H1 (cell line): ENCODE measurements around the gene BRD4. TPM values are rescaled to one million over a fixed set of nuclear protein-coding genes. Genes with fewer than 3 reads are reported as not detected.

Source experiments
- CTCF ChIA-PET: fragments of 300-600 bp; sonication (Branson Sonifier 250); formaldehyde crosslinking; loops from one replicate; lab custom pipeline; 2021; ENCODE audit not compliant: partially characterized antibody; lab: Charles Lee
- POLR2A ChIA-PET: fragments of 300-600 bp; sonication (Branson Sonifier 250); formaldehyde crosslinking; loops from one replicate; lab custom pipeline; 2021; ENCODE audit warnings: inconsistent platforms; ENCODE audit not compliant: partially characterized antibody; lab: Charles Lee
- DNase-seq, 2 experiments: peaks; one replicate each; pipeline versions ENCODE4 v3.0.0 to v3.0.0-alpha.2; 2010 to 2022; ENCODE audit warnings: low spot score in 2 of 2, low read depth in 1 of 2, mixed read lengths in 1 of 2
- FAIRE-seq: peaks from 2 replicates; lab custom pipeline; 2011; peaks lifted over from hg19 to GRCh38; lab: Jason Lieb, UNC
- H2AFZ ChIP-seq: 2 replicates; pipeline ENCODE4 v1.8.1; 2012; ENCODE audit warnings: low read length, inconsistent platforms
- H2AK5ac ChIP-seq: 2 replicates; pipeline ENCODE4 v1.6.1; 2013; ENCODE audit warnings: low read depth, low read length
- H2BK120ac ChIP-seq: replicated peaks from 2 replicates; pipeline ENCODE3; 2013; ENCODE audit warnings: low read depth, low read length, inconsistent platforms
- H2BK12ac ChIP-seq: 2 replicates; pipeline ENCODE4 v1.6.1; 2013; ENCODE audit warnings: low read depth, low read length
- H2BK15ac ChIP-seq: 2 replicates; pipeline ENCODE4 v1.6.1; 2013; ENCODE audit warnings: low read length
- H2BK20ac ChIP-seq: 2 replicates; pipeline ENCODE4 v1.6.1; 2013; ENCODE audit warnings: low read length
- H2BK5ac ChIP-seq: 2 replicates; pipeline ENCODE4 v1.6.1; 2013; ENCODE audit warnings: low read depth, low read length
- H3K14ac ChIP-seq: 2 replicates; pipeline ENCODE4 v1.6.1; 2013; ENCODE audit warnings: inconsistent platforms; ENCODE audit not compliant: insufficient read length
- H3K18ac ChIP-seq: 2 replicates; pipeline ENCODE4 v1.6.1; 2013; ENCODE audit warnings: low read length; ENCODE audit errors: extremely low read depth
- H3K23ac ChIP-seq: 2 replicates; pipeline ENCODE4 v1.6.1; 2013; ENCODE audit warnings: inconsistent platforms; ENCODE audit not compliant: insufficient read length
- H3K23me2 ChIP-seq: 2 replicates; pipeline ENCODE4 v1.6.1; 2013; ENCODE audit warnings: low read depth, low read length
- H3K27ac ChIP-seq: 2 replicates; pipeline ENCODE4 v1.6.1; 2011; ENCODE audit warnings: low read depth, low read length, inconsistent platforms
- H3K27me3 ChIP-seq, 4 experiments: replicated peaks in 1 of 4; 1 replicate in 1 of 4; 2 replicates in 3 of 4; pipeline versions ENCODE4 v1.6.1 to v1.8.1; 2011 to 2013; ENCODE audit warnings: low read length in 3 of 4, mild to moderate bottlenecking in 3 of 4, inconsistent platforms in 2 of 4, mixed read lengths in 2 of 4, moderate library complexity in 1 of 4; ENCODE audit not compliant: control insufficient read depth in 3 of 4, insufficient read depth in 3 of 4; ENCODE audit errors: extremely low read depth in 1 of 4
- H3K36me3 ChIP-seq, 4 experiments: 2 replicates each; pipeline versions ENCODE4 v1.6.1 to v1.8.1; 2011 to 2013; ENCODE audit warnings: mild to moderate bottlenecking in 4 of 4, low read length in 3 of 4, moderate library complexity in 2 of 4, control low read depth in 1 of 4, inconsistent platforms in 1 of 4; ENCODE audit not compliant: insufficient read depth in 4 of 4, control insufficient read depth in 2 of 4
- H3K4ac ChIP-seq: replicated peaks from 2 replicates; pipeline ENCODE3; 2013; ENCODE audit warnings: low read length, low read depth, mixed read lengths, inconsistent platforms; ENCODE audit not compliant: insufficient read length
- H3K4me1 ChIP-seq, 4 experiments: replicated peaks in 1 of 4; 1 replicate in 1 of 4; 2 replicates in 3 of 4; pipeline versions ENCODE4 v1.6.1 to v1.8.1; 2011 to 2013; ENCODE audit warnings: low read length in 3 of 4, inconsistent platforms in 2 of 4, mixed read lengths in 1 of 4; ENCODE audit not compliant: insufficient read depth in 4 of 4, control insufficient read depth in 3 of 4
- H3K4me2 ChIP-seq, 2 experiments: 2 replicates each; pipeline versions ENCODE4 v1.6.1 to v1.8.1; 2011 to 2013; ENCODE audit warnings: low read depth in 2 of 2, low read length in 2 of 2, control low read depth in 1 of 2, inconsistent platforms in 1 of 2, mild to moderate bottlenecking in 1 of 2; ENCODE audit not compliant: insufficient read depth in 1 of 2
- H3K4me3 ChIP-seq, 4 experiments: fragments of 200-600, 300-600 bp in 1 of 4; sonication (generic), shearing (Covaris generic), sonication (Bioruptor Twin) in 1 of 4; 2 replicates each; pipeline versions ENCODE4 v1.5.1 to v1.8.1; 2011 to 2016; ENCODE audit warnings: low read length in 4 of 4, low read depth in 3 of 4, control low read depth in 2 of 4, inconsistent platforms in 2 of 4, mild to moderate bottlenecking in 2 of 4, mixed read lengths in 1 of 4, moderate library complexity in 1 of 4; ENCODE audit not compliant: insufficient read depth in 2 of 4; ENCODE audit errors: extremely low read depth in 1 of 4
- H3K56ac ChIP-seq: replicated peaks from 2 replicates; pipeline ENCODE3; 2013; ENCODE audit warnings: low read depth, mild to moderate bottlenecking, mixed read lengths, low read length, inconsistent platforms; ENCODE audit not compliant: insufficient read length
- H3K79me1 ChIP-seq: 2 replicates; pipeline ENCODE4 v1.6.1; 2013; ENCODE audit warnings: low read depth, low read length, control low read depth
- H3K79me2 ChIP-seq, 2 experiments: 2 replicates each; pipeline versions ENCODE4 v1.6.1 to v1.8.1; 2012 to 2013; ENCODE audit warnings: low read length in 2 of 2, mild to moderate bottlenecking in 2 of 2, inconsistent platforms in 1 of 2; ENCODE audit not compliant: insufficient read depth in 2 of 2, control insufficient read depth in 1 of 2
- H3K9ac ChIP-seq, 4 experiments: replicated peaks in 1 of 4; 1 replicate in 1 of 4; 2 replicates in 3 of 4; pipeline versions ENCODE4 v1.6.1 to v1.8.1; 2011 to 2013; ENCODE audit warnings: low read depth in 3 of 4, low read length in 3 of 4, control low read depth in 2 of 4, mild to moderate bottlenecking in 2 of 4, moderate library complexity in 2 of 4, inconsistent platforms in 1 of 4; ENCODE audit errors: extremely low read depth in 1 of 4
- H3K9me3 ChIP-seq, 2 experiments: 2 replicates each; pipeline versions ENCODE4 v1.6.1 to v1.8.1; 2012 to 2013; ENCODE audit warnings: mild to moderate bottlenecking in 2 of 2, moderate library complexity in 2 of 2, control low read depth in 1 of 2, inconsistent platforms in 1 of 2, low read depth in 1 of 2, low read length in 1 of 2, mixed read lengths in 1 of 2; ENCODE audit not compliant: insufficient read depth in 2 of 2
- H4K20me1 ChIP-seq, 2 experiments: replicated peaks in 1 of 2; 2 replicates each; pipeline versions ENCODE3 to v1.8.1; 2011 to 2013; ENCODE audit warnings: inconsistent platforms in 2 of 2, low read length in 2 of 2, mild to moderate bottlenecking in 1 of 2; ENCODE audit not compliant: insufficient read depth in 2 of 2, control insufficient read depth in 1 of 2
- H4K5ac ChIP-seq: 2 replicates; pipeline ENCODE4 v1.6.1; 2013; ENCODE audit warnings: low read length, low read depth, mixed read lengths, inconsistent platforms; ENCODE audit not compliant: insufficient read length
- H4K8ac ChIP-seq: 2 replicates; pipeline ENCODE4 v1.8.0; 2013; ENCODE audit warnings: mild to moderate bottlenecking, moderate library complexity, low read length, inconsistent platforms; ENCODE audit not compliant: insufficient read depth; ENCODE audit errors: extremely low read depth
- H4K91ac ChIP-seq: replicated peaks from 2 replicates; pipeline ENCODE3; 2013; ENCODE audit warnings: low read length, mixed read lengths, inconsistent platforms; ENCODE audit not compliant: insufficient read length
- ATF2 ChIP-seq: IDR thresholded peaks from 2 replicates; pipeline ENCODE4 v1.6.1; 2012; ENCODE audit warnings: low read length, inconsistent platforms
- HDAC2 ChIP-seq, 2 experiments: fragments of 300-600 bp in 1 of 2; sonication (generic) in 1 of 2; IDR thresholded peaks; 2 replicates each; pipeline ENCODE4 v1.6.1; 2011 to 2012; ENCODE audit warnings: low read depth in 2 of 2, low read length in 2 of 2, mild to moderate bottlenecking in 2 of 2, moderate library complexity in 2 of 2, borderline replicate concordance in 1 of 2, inconsistent platforms in 1 of 2
- JUN ChIP-seq: IDR thresholded peaks from 2 replicates; pipeline ENCODE4 v1.6.1; 2011; ENCODE audit warnings: low read depth, mild to moderate bottlenecking, improper control_type of control experiment, low read length
- MAFK ChIP-seq: IDR thresholded peaks from 2 replicates; pipeline ENCODE4 v1.6.1; 2012; ENCODE audit warnings: low read depth, mild to moderate bottlenecking, improper control_type of control experiment, low read length
- SUZ12 ChIP-seq: fragments of 200-600 bp; sonication (generic); IDR thresholded peaks from 2 replicates; pipeline ENCODE4 v1.6.1; 2012; ENCODE audit warnings: mild to moderate bottlenecking, inconsistent platforms, low read length, moderate library complexity, mixed read lengths
- TAF1 ChIP-seq: IDR thresholded peaks from 2 replicates; pipeline ENCODE4 v1.6.1; 2011; ENCODE audit warnings: mild to moderate bottlenecking, low read depth, low read length
- TBP ChIP-seq: IDR thresholded peaks from 2 replicates; pipeline ENCODE4 v1.6.1; 2011; ENCODE audit warnings: low read depth, low read length, improper control_type of control experiment
- TCF12 ChIP-seq: IDR thresholded peaks from 2 replicates; pipeline ENCODE4 v1.6.1; 2011; ENCODE audit warnings: low read depth, mild to moderate bottlenecking, low read length
- USF2 ChIP-seq: IDR thresholded peaks from 2 replicates; pipeline ENCODE4 v1.6.1; 2011; ENCODE audit warnings: low read length, improper control_type of control experiment
- WGBS, 2 experiments: shearing (Covaris generic) in 1 of 2; methylation state at CpG; one replicate each; pipeline versions ENCODE4 v1.1.6 to v1.1.7; 2013 to 2015; ENCODE audit warnings: low lambda C conversion rate in 2 of 2, mixed read lengths in 2 of 2, inconsistent platforms in 1 of 2, low coverage in 1 of 2, missing lambda C conversion rate in 1 of 2; ENCODE audit not compliant: insufficient replicate concordance in 2 of 2, insufficient coverage in 1 of 2, insufficient read length in 1 of 2; ENCODE audit errors: extremely low coverage in 1 of 2, missing lambda C conversion rate in 1 of 2; 5-methylcytosine and 5-hydroxymethylcytosine counted together
- polyA plus RNA-seq, 7 experiments: library from polyadenylated mRNA; depleted of rRNA in 3 of 7; stranded (reverse) in 5 of 7; unstranded in 2 of 7; fragments of >200 nt in 5 of 7; fragments of 200-250 nt in 2 of 7; gene quantifications; 1 replicate in 5 of 7; 2 replicates in 1 of 7; 4 replicates in 1 of 7; pipeline versions ENCODE4 v1.2.1 to v1.2.3, GENCODE V29; 2011 to 2013; ENCODE audit warnings: missing spikeins in 2 of 7, mixed read lengths in 2 of 7
- total RNA-seq: library from RNA; stranded (reverse); fragmentation: NEBNext Ultra II Directional; extraction: Animal tissue kit (Norgen Biotek cat#: 25700); gene quantifications from 2 replicates; pipeline ENCODE4 v1.2.1, GENCODE V29; 2021

The BRD4 gene
- total and polyA plus RNA-seq, 2 of the 8 experiments (the other 6 are each of a cell fraction or from before 2014, with no cell fraction given): 14.1 to 146 TPM

- no peaks in the 10 kb centered on the region for H3K23me2 ChIP-seq
- H3K4me3 ChIP-seq: no peak overlapping the region
- H2BK5ac ChIP-seq: no peak overlapping the region
- H4K5ac ChIP-seq: no peak overlapping the region
- no peak overlapping the region for H3K4ac ChIP-seq
- no peak for DNase-seq
- H3K79me2 ChIP-seq: peaks cover 79 to 99% of the 10 kb centered on the region in 2 experiments
- H3K27ac ChIP-seq: no peak overlapping the region
- WGBS, 2 experiments: 94% methylated on average over 11 of the region's 11 CpGs; no CpG with 5 or more reads in 1 of the 2 experiments
- no peaks in the 10 kb centered on the region for H3K27me3 ChIP-seq
- ChIA-PET POLR2A (interaction anchor here (1.1 to 2.0 kb wide), 3 partner anchors 13 to 39 kb away, joined by 3 to 9 read pairs (median 3); no protein-coding TSS in a partner anchor), CTCF (interaction anchor here (0.9 to 1.7 kb wide), 4 partner anchors 8 to 66 kb away, joined by 3 to 4 read pairs (median 3); no protein-coding TSS in a partner anchor)
- no peak overlapping the region for H3K14ac ChIP-seq
- H2AK5ac ChIP-seq: no peak overlapping the region
- H3K23ac ChIP-seq: no peak overlapping the region
- no peak overlapping the region for H4K8ac ChIP-seq
- no peak overlapping the region for H3K18ac ChIP-seq
- peaks cover 9 to 30% (median 23%) of the 10 kb centered on the region in 4 experiments for H3K4me1 ChIP-seq
- H2BK15ac ChIP-seq: no peak overlapping the region
- FAIRE-seq: no peak
- no peak overlapping the region for H2BK20ac ChIP-seq
- H2BK120ac ChIP-seq: no peak overlapping the region
- H3K9me3 ChIP-seq: no peaks in the 10 kb centered on the region
- H4K91ac ChIP-seq: no peak overlapping the region
- H3K56ac ChIP-seq: no peak overlapping the region
- no peak overlapping the region; a peak in 1 of 4 replicates for H3K4me2 ChIP-seq
- H4K20me1 ChIP-seq: peaks cover 64 to 74% of the 10 kb centered on the region in 2 experiments
- no peak overlapping the region for H2AFZ ChIP-seq
- H3K36me3 ChIP-seq: peaks cover 0 to 6% (median 4%) of the 10 kb centered on the region in 4 experiments; a peak in 3 of 8 replicates
- H3K9ac ChIP-seq: no peak overlapping the region
- H3K79me1 ChIP-seq: peaks cover 46% of the 10 kb centered on the region
- no peak overlapping the region for H2BK12ac ChIP-seq
- TF ChIP-seq MAFK (no peak), JUN (no peak), SUZ12 (no peak), USF2 (no peak), ATF2 (no peak), HDAC2 (IDR thresholded peaks at IDR 0.05; ENCODE audit: borderline replicate concordance in 1 of 2, low read depth in 2 of 2, low read length in 2 of 2) (no peak), TBP (no peak), TCF12 (no peak), TAF1 (no peak)
Measured at GRCh38 chr19:15292847-15293582, 39.3 kb downstream of the BRD4 start.
